ENCODE data around the gene BAK1.

The BAK1 gene

GRCh38 chr6:33619166-33619840 is 39.2 kb upstream of the BAK1 start:
- TF ChIP-seq, protein P1, sequence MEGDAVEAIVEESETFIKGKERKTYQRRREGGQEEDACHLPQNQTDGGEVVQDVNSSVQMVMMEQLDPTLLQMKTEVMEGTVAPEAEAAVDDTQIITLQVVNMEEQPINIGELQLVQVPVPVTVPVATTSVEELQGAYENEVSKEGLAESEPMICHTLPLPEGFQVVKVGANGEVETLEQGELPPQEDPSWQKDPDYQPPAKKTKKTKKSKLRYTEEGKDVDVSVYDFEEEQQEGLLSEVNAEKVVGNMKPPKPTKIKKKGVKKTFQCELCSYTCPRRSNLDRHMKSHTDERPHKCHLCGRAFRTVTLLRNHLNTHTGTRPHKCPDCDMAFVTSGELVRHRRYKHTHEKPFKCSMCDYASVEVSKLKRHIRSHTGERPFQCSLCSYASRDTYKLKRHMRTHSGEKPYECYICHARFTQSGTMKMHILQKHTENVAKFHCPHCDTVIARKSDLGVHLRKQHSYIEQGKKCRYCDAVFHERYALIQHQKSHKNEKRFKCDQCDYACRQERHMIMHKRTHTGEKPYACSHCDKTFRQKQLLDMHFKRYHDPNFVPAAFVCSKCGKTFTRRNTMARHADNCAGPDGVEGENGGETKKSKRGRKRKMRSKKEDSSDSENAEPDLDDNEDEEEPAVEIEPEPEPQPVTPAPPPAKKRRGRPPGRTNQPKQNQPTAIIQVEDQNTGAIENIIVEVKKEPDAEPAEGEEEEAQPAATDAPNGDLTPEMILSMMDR (IDR thresholded peaks at IDR 0.05; ENCODE audit: low read length) = no peak
- TF ChIP-seq EZH2 (IDR thresholded peaks at IDR 0.05; ENCODE audit: borderline replicate concordance, low read length) = no peak
- Histone ChIP-seq H2AFZ (ENCODE audit: low read length) (no peak overlapping the region), H3K9me2 (ENCODE audit: low read depth, low read length) (no peaks in the 10 kb centered on the region), H3K36me3 (ENCODE audit: insufficient read depth, low read length) (peaks cover 9% of the 10 kb centered on the region; the same call in 1 of the 2 replicates), H3K27ac (ENCODE audit: low read depth, low read length, poor library complexity, severe bottlenecking) (no peak overlapping the region), H4K20me1 (ENCODE audit: insufficient read depth, low read length) (no peaks in the 10 kb centered on the region), H3K4me1 (ENCODE audit: insufficient read depth, low read length, severe bottlenecking) (peaks cover 41% of the 10 kb centered on the region), H3K27me3 (ENCODE audit: insufficient read depth, low read length) (no peaks in the 10 kb centered on the region), H3K79me2 (ENCODE audit: insufficient read depth, low read length) (0 out of 2 replicates have a peak, but pooled peaks cover 10% of the 10 kb centered on the region), H3K4me2 (ENCODE audit: low read length) (no peak overlapping the region), H3K9me3 (ENCODE audit: low read length) (no peaks in the 10 kb centered on the region), H3K4me3 (ENCODE audit: low read depth, low read length, poor library complexity, severe bottlenecking) (no peak overlapping the region), H3F3A (ENCODE audit: insufficient read depth, low read length) (no peaks in the 10 kb centered on the region), H3K9ac (ENCODE audit: low read length) (no peak overlapping the region)

DNA sequence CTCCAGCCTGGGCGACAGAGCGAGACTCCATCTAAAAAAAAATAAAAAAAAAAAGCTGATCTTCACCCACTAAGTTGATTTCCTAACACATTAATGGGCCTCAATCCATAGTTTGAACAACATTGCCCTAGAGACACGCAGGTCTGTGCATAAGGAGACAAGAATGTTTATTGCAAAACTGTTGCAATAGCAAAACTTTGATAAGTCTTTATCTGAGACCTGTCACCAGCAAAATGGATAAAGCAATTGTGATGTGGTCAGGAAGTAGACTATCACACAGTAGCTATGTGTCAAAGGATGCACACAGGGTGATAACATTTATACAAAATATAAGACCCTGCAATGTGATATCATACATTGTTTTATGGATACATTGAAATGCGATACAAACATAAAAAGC is 36.8 kb upstream of the BAK1 start:
- Histone ChIP-seq H3K4me1 (ENCODE audit: insufficient read depth, low read length, severe bottlenecking) (peaks cover 17% of the 10 kb centered on the region), H3K9me2 (ENCODE audit: low read depth, low read length) (no peaks in the 10 kb centered on the region)
- TF ChIP-seq EZH2 (IDR thresholded peaks at IDR 0.05; ENCODE audit: borderline replicate concordance, low read length) = no peak
- TF ChIP-seq, protein P1 (IDR thresholded peaks at IDR 0.05; ENCODE audit: low read length) = no peak

DNA sequence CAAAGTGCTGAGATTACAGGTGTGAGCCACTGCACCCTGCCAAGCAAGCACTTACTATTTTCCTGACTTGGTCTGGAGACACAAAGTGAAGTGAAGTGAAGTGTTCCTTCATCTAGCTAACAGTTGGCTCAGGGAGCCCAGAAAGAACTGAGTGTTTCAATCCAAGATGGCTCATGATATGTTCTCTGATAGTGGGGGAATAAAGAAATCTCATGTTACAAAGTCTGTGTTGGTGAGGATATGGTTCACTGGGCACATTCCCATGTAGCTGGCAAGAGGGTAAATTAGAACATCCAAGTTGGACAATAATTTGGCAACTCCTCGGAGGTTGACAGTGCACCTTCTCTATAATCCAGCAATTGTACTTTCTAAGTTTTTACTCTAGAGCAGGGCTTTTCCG is 36.0 kb upstream of the BAK1 start:
- TF ChIP-seq, protein P1 (IDR thresholded peaks at IDR 0.05; ENCODE audit: low read length) = no peak
- TF ChIP-seq EZH2 (IDR thresholded peaks at IDR 0.05; ENCODE audit: borderline replicate concordance, low read length) = no peak
- Histone ChIP-seq H4K20me1 (ENCODE audit: insufficient read depth, low read length) (no peaks in the 10 kb centered on the region), H2AFZ (ENCODE audit: low read length) (no peak overlapping the region), H3K4me3 (ENCODE audit: low read depth, low read length, poor library complexity, severe bottlenecking) (no peak overlapping the region), H3K9ac (ENCODE audit: low read length) (no peak overlapping the region), H3K79me2 (ENCODE audit: insufficient read depth, low read length) (no peaks in the 10 kb centered on the region), H3F3A (ENCODE audit: insufficient read depth, low read length) (no peaks in the 10 kb centered on the region), H3K27ac (ENCODE audit: low read depth, low read length, poor library complexity, severe bottlenecking) (no peak overlapping the region), H3K4me1 (ENCODE audit: insufficient read depth, low read length, severe bottlenecking) (peaks cover 16% of the 10 kb centered on the region), H3K27me3 (ENCODE audit: insufficient read depth, low read length) (peaks cover 4% of the 10 kb centered on the region; the same call in 1 of the 2 replicates), H3K36me3 (ENCODE audit: insufficient read depth, low read length) (no peaks in the 10 kb centered on the region; the same call in 1 of the 2 replicates), H3K9me2 (ENCODE audit: low read depth, low read length) (no peaks in the 10 kb centered on the region), H3K4me2 (ENCODE audit: low read length) (no peak overlapping the region), H3K9me3 (ENCODE audit: low read length) (no peaks in the 10 kb centered on the region)

More for the DNA sequence above, 36.8 kb upstream of the BAK1 start:
- Histone ChIP-seq H2AFZ (ENCODE audit: low read length) (no peak overlapping the region), H3K9ac (ENCODE audit: low read length) (no peak overlapping the region), H3K4me2 (ENCODE audit: low read length) (no peak overlapping the region), H3K9me3 (ENCODE audit: low read length) (no peaks in the 10 kb centered on the region), H3K27ac (ENCODE audit: low read depth, low read length, poor library complexity, severe bottlenecking) (no peak overlapping the region), H3K4me3 (ENCODE audit: low read depth, low read length, poor library complexity, severe bottlenecking) (no peak overlapping the region), H4K20me1 (ENCODE audit: insufficient read depth, low read length) (no peaks in the 10 kb centered on the region), H3K27me3 (ENCODE audit: insufficient read depth, low read length) (peaks cover 3% of the 10 kb centered on the region; the same call in 1 of the 2 replicates), H3K36me3 (ENCODE audit: insufficient read depth, low read length) (no peaks in the 10 kb centered on the region; the same call in 1 of the 2 replicates), H3F3A (ENCODE audit: insufficient read depth, low read length) (no peaks in the 10 kb centered on the region), H3K79me2 (ENCODE audit: insufficient read depth, low read length) (0 out of 2 replicates have a peak, but pooled peaks cover 4% of the 10 kb centered on the region)

Measured in OCI-LY1 (cell line).